ENCODE data around the gene GOLGB1.
"Not testable (repeated sequence)": the region's sequence is repeated elsewhere in the genome, so short reads cannot be mapped to it uniquely, and the experiment has no call there.

Gene GOLGB1

DNA sequence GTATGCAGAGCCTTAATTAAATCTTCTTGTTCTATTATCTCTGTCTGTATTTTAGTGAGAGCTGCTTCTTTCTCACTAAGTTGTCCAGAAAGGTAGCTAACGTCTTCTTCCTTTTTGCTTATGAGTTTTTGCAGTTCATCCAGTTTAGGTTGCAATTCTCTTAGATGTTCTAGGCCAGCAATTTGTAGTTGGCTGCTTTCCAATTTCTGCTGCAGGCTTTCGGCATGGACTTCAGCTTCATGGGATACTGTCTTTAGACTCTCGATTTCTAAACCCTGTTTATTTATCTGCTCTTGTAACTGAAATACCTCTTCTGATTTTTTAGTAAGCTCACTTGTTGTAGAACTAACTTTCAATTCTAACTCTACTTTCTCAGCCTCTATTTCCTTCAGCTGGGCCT, 53.4 kb downstream of the GOLGB1 start:
- H3K27me3 ChIP-seq (replicated peaks): no peaks in the 10 kb centered on the region
- no peak overlapping the region for H3K4me3 ChIP-seq (ENCODE audit: low read depth, low read length)
- no peak overlapping the region for H3K27ac ChIP-seq
- in situ Hi-C loops (cut with HindIII; ENCODE audit: low pct_ligation_motif_present, low sequenced_read_pairs): no loop called here
- H3K36me3 ChIP-seq (replicated peaks): peaks cover 20% of the 10 kb centered on the region
- TF ChIP-seq, protein P1, sequence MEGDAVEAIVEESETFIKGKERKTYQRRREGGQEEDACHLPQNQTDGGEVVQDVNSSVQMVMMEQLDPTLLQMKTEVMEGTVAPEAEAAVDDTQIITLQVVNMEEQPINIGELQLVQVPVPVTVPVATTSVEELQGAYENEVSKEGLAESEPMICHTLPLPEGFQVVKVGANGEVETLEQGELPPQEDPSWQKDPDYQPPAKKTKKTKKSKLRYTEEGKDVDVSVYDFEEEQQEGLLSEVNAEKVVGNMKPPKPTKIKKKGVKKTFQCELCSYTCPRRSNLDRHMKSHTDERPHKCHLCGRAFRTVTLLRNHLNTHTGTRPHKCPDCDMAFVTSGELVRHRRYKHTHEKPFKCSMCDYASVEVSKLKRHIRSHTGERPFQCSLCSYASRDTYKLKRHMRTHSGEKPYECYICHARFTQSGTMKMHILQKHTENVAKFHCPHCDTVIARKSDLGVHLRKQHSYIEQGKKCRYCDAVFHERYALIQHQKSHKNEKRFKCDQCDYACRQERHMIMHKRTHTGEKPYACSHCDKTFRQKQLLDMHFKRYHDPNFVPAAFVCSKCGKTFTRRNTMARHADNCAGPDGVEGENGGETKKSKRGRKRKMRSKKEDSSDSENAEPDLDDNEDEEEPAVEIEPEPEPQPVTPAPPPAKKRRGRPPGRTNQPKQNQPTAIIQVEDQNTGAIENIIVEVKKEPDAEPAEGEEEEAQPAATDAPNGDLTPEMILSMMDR (IDR thresholded peaks at IDR 0.05; ENCODE audit: low read depth, low read length, missing control alignments): no peak
- no peak for DNase-seq

DNA sequence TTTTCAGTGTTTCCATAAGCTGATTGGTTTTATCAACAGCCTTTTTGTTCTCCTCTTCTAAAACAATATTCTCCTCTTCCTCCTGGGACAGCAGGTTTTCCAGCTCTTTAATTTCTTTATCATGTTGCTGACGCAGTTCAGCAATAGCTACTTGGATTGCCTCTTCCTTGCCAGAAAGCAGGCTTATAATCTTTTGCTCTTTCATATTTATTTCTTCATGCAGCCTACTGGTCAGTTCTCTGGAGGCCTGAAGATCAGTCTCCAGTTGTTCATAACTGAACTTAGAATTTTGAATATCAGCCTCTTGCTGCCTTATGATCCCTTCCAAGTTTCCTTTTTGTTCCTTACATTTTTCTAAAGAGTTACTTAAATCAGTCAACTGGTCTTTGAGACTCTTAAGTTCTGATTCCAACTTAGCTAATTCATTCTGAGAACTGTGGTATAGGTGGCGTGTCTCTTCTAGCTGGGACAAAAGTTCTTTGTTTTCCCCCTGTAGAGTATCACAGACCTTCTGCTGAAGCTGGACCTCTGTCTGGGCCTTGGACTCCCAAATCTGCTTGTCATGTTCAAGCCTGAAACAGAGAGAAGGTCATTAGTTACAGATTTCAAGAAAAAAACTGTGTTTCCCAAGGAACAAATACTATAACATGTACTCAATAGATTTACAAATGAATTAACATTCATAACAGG, 57.4 kb downstream of the GOLGB1 start:
- no peak overlapping the region for H3K4me3 ChIP-seq (ENCODE audit: low read depth, low read length)
- peaks cover 17% of the 10 kb centered on the region for H3K36me3 ChIP-seq (replicated peaks)
- no peak overlapping the region for H3K27ac ChIP-seq
- TF ChIP-seq, protein P1 (IDR thresholded peaks at IDR 0.05; ENCODE audit: low read depth, low read length, missing control alignments): no peak
- no peaks in the 10 kb centered on the region for H3K27me3 ChIP-seq (replicated peaks)
- in situ Hi-C loops (cut with HindIII; ENCODE audit: low pct_ligation_motif_present, low sequenced_read_pairs): no loop called here
- no peak for DNase-seq

DNA sequence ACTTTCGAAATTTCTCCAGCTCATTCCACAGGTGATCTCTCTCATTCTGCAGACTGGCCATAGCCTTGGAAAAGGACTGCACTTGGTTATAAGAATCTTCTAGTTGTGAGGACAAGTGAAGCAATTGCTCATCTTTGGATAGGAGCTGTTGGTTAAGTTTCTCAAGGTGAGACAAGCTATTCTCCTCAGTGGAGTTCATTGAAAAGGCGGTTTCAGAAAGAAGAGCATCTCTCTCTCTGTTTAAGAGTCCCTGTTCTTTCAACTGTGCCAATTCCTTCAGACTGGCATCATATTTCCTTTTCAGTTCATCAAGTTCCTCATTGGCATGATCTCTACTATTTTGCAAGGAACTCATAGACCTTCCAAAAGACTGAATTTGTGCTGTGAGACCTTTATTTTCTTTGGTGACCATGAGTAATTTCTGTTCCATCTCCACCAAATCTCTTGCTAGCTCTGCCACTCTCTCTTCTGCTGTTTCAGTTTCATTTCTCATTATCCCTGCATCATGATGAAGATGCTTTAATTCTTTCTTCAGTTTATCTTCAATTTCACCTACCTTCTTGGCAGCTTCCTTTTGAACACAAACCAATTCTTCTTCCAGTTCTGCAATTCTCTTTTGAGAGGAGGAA, 58.6 kb downstream of the GOLGB1 start:
- peaks cover 17% of the 10 kb centered on the region for H3K36me3 ChIP-seq (replicated peaks)

DNA sequence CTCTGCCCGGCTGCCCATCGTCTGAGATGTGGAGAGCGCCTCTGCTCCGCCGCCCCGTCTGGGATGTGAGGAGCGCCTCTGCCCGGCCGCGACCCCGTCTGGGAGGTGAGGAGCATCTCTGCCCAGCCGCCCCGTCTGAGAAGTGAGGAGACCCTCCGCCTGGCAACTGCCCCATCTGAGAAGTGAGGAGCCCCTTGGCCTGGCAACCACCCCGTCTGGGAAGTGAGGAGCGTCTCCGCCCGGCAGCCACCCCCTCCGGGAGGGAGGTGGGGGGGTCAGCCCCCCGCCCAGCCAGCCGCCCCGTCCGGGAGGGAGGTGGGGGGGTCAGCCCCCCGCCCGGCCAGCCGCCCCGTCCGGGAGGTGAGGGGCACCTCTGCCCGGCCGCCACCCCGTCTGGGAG, 60.8 kb downstream of the GOLGB1 start:
- H3K36me3 ChIP-seq (replicated peaks): peaks cover 17% of the 10 kb centered on the region
- DNase-seq; in situ Hi-C loops (cut with HindIII; ENCODE audit: low pct_ligation_motif_present, low sequenced_read_pairs); H3K27me3 ChIP-seq (replicated peaks); H3K4me3 ChIP-seq (ENCODE audit: low read depth, low read length); H3K27ac ChIP-seq: not testable (repeated sequence)

More for the DNA sequence above, 58.6 kb downstream of the GOLGB1 start:
- Histone ChIP-seq H3K27me3 (replicated peaks) (no peaks in the 10 kb centered on the region), H3K27ac (no peak overlapping the region), H3K4me3 (ENCODE audit: low read depth, low read length) (no peak overlapping the region)
- no peak for DNase-seq
- TF ChIP-seq, protein P1 (IDR thresholded peaks at IDR 0.05; ENCODE audit: low read depth, low read length, missing control alignments): no peak
- in situ Hi-C loops (cut with HindIII; ENCODE audit: low pct_ligation_motif_present, low sequenced_read_pairs): no loop called here

DNA sequence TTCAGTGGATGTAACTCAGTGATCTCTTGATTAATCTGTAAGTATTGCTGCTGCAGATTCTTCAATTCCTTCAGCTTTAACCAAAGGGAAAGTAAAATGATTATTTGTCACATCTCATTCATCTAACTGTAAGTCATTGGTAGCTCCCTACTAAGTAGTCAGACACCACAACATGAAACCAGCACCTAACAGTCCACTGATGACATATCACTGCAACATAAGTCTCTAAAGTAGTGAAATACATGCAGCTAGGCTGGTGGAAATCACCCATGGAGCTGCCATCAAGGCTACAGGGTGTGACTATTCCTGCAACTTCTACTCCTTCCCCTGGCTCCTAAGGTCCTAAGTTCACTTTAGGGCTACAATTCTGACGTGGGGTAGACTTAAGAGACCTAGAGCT, 67.7 kb downstream of the GOLGB1 start:
- no peak overlapping the region for H3K27ac ChIP-seq
- no peak overlapping the region for H3K4me3 ChIP-seq (ENCODE audit: low read depth, low read length)
- no peak for DNase-seq
- in situ Hi-C loops (cut with HindIII; ENCODE audit: low pct_ligation_motif_present, low sequenced_read_pairs): no loop called here
- TF ChIP-seq, protein P1 (IDR thresholded peaks at IDR 0.05; ENCODE audit: low read depth, low read length, missing control alignments): no peak
- peaks cover 24% of the 10 kb centered on the region for H3K36me3 ChIP-seq (replicated peaks)
- H3K27me3 ChIP-seq (replicated peaks): no peaks in the 10 kb centered on the region

DNA sequence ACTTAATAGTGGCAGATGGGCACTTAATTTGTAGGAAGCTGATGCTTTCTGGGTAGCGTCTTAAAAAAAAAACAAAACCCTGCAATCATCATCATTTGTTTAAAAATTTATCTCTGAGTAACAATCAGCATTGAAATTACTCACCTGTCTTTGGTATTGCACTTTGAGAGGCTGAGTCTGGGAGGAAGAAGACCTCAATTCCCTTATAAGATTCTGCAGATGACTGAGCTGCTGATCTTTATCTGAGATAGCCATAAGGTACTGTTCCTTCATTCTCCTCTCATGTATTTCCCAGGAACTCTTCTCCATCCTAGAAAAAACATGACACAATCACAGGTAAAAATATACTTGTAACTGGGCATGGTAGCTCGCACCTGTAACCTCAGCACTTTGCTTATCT, 72.4 kb downstream of the GOLGB1 start:
- H3K27ac ChIP-seq: no peak overlapping the region

More for the DNA sequence above, 72.4 kb downstream of the GOLGB1 start:
- no peak for DNase-seq
- in situ Hi-C loops (cut with HindIII; ENCODE audit: low pct_ligation_motif_present, low sequenced_read_pairs): no loop called here
- TF ChIP-seq, protein P1 (IDR thresholded peaks at IDR 0.05; ENCODE audit: low read depth, low read length, missing control alignments): no peak
- Histone ChIP-seq H3K27me3 (replicated peaks) (no peaks in the 10 kb centered on the region), H3K4me3 (ENCODE audit: low read depth, low read length) (no peak overlapping the region), H3K36me3 (replicated peaks) (peaks cover 43% of the 10 kb centered on the region)

Measured in brain microvascular endothelial cell (primary cell).